Calu3 (cell line): ENCODE data around the gene SLC25A19. TPM values are rescaled to one million over a fixed set of nuclear protein-coding genes. Genes with fewer than 3 reads are reported as not detected.

Source experiments
- BruUV-seq: library from RNA; stranded (reverse); fragments of 400-500 nt; replicated peaks from 2 replicates; lab custom pipeline; 2021; lab: Mats Ljungman, UMichigan
- CTCF ChIA-PET: fragments of 300-600 bp; sonication (Branson Sonifier 250); formaldehyde crosslinking; loops from one replicate; lab custom pipeline; 2022; ENCODE audit warnings: antibody characterized with exemption; lab: Charles Lee
- DNase-seq: peaks from one replicate; pipeline ENCODE4 v3.0.0; 2022
- H3K27ac Mint-ChIP-seq: one replicate; pipeline ENCODE4 v1.8.0; 2022; ENCODE audit warnings: mixed read lengths; ENCODE audit not compliant: unreplicated experiment
- H3K27me3 Mint-ChIP-seq: one replicate; pipeline ENCODE4 v1.8.0; 2022; ENCODE audit warnings: mixed read lengths; ENCODE audit not compliant: unreplicated experiment
- H3K36me3 Mint-ChIP-seq: one replicate; pipeline ENCODE4 v1.8.0; 2022; ENCODE audit warnings: mild to moderate bottlenecking, moderate library complexity, mixed read lengths; ENCODE audit not compliant: insufficient read depth, unreplicated experiment
- H3K4me1 Mint-ChIP-seq: one replicate; pipeline ENCODE4 v1.8.0; 2022; ENCODE audit warnings: mild to moderate bottlenecking, low read depth, mixed read lengths; ENCODE audit not compliant: unreplicated experiment
- H3K4me3 Mint-ChIP-seq: one replicate; pipeline ENCODE4 v1.8.0; 2022; ENCODE audit warnings: mild to moderate bottlenecking, low read depth, moderate library complexity, mixed read lengths; ENCODE audit not compliant: unreplicated experiment
- H3K9me3 Mint-ChIP-seq: one replicate; pipeline ENCODE4 v1.8.0; 2022; ENCODE audit warnings: low read depth, mixed read lengths; ENCODE audit not compliant: unreplicated experiment
- CTCF ChIP-seq: fragments of 200-600 bp; IDR thresholded peaks from one replicate; pipeline ENCODE4 v1.8.0; 2022; ENCODE audit warnings: antibody characterized with exemption; ENCODE audit not compliant: unreplicated experiment
- intact Hi-C: fragments of 100-400 bp; cut with micrococcal nuclease; formaldehyde crosslinking; loops from one replicate; pipeline ENCODE4 v1.10.0; 2022; ENCODE audit not compliant: unreplicated experiment
- total RNA-seq: library from RNA; stranded (reverse); gene quantifications from 2 replicates; pipeline ENCODE4 v1.2.3, GENCODE V29; 2022

The SLC25A19 gene
- total RNA-seq, 1 experiment from 2014 or later, result 26.7 TPM

GRCh38 chr17:75241502-75241901 is 47.7 kb downstream of the SLC25A19 start:
- BruUV-seq, result no TSS peak
- CTCF ChIA-PET, result interaction anchor here (0.6 kb wide), 1 partner anchor 9 kb away, joined by 5 read pairs; no protein-coding TSS in a partner anchor
- H3K27me3 Mint-ChIP-seq, result no peaks in the 10 kb centered on the region
- H3K4me1 Mint-ChIP-seq, result peaks cover 8% of the 10 kb centered on the region
- no peak for TF ChIP-seq CTCF
- DNase-seq, result no peak
- no peak overlapping the region for H3K27ac Mint-ChIP-seq
- H3K9me3 Mint-ChIP-seq, result no peaks in the 10 kb centered on the region
- intact Hi-C loops, result no loop called here
- H3K4me3 Mint-ChIP-seq, result no peak overlapping the region
- peaks cover 60% of the 10 kb centered on the region for H3K36me3 Mint-ChIP-seq

GRCh38 chr17:75241143-75241430 is 48.1 kb downstream of the SLC25A19 start:
- Mint-ChIP-seq H3K27ac (no peak overlapping the region), H3K36me3 (peaks cover 59% of the 10 kb centered on the region), H3K4me1 (peaks cover 8% of the 10 kb centered on the region), H3K27me3 (no peaks in the 10 kb centered on the region), H3K9me3 (no peaks in the 10 kb centered on the region), H3K4me3 (no peak overlapping the region)
- DNase-seq, result no peak
- intact Hi-C loops, result no loop called here
- CTCF ChIA-PET, result interaction anchor here (1.0 to 2.9 kb wide), 4 partner anchors 9 to 171 kb away, joined by 4 to 9 read pairs (median 6); partner anchors contain the start of genes GGA3 and MRPS7
- no peak for TF ChIP-seq CTCF
- TSS peak; percentile 18 for BruUV-seq

GRCh38 chr17:75240394-75241142 is 48.7 kb downstream of the SLC25A19 start:
- peak; percentile 53 for DNase-seq
- H3K27ac Mint-ChIP-seq, result peak overlapping the region; percentile 54
- no peak overlapping the region for H3K4me3 Mint-ChIP-seq
- H3K27me3 Mint-ChIP-seq, result no peaks in the 10 kb centered on the region
- H3K36me3 Mint-ChIP-seq, result peaks cover 60% of the 10 kb centered on the region
- H3K9me3 Mint-ChIP-seq, result no peaks in the 10 kb centered on the region
- no TSS peak for BruUV-seq
- TF ChIP-seq CTCF, result no peak
- H3K4me1 Mint-ChIP-seq, result peaks cover 8% of the 10 kb centered on the region
- intact Hi-C loops, result no loop called here
- CTCF ChIA-PET, result interaction anchor here (0.7 to 2.9 kb wide), 6 partner anchors 10 to 172 kb away, joined by 4 to 9 read pairs (median 8); partner anchors contain the start of genes GGA3, MIF4GD and MRPS7

- no peak for DNase-seq
- TF ChIP-seq CTCF, result no peak
- Mint-ChIP-seq H3K4me3 (no peak overlapping the region), H3K27ac (peak overlapping the region; percentile 54), H3K9me3 (no peaks in the 10 kb centered on the region), H3K27me3 (no peaks in the 10 kb centered on the region), H3K4me1 (peaks cover 8% of the 10 kb centered on the region), H3K36me3 (peaks cover 65% of the 10 kb centered on the region)
- intact Hi-C loops, result no loop called here
- CTCF ChIA-PET, result interaction anchor here (0.7 to 2.9 kb wide), 7 partner anchors 10 to 173 kb away, joined by 3 to 9 read pairs (median 7); partner anchors contain the start of genes GGA3, MIF4GD and MRPS7
- BruUV-seq, result no TSS peak
Observed at GRCh38 chr17:75239778-75240393, 49.3 kb downstream of the SLC25A19 start.
